Large intestine (tissue), 3 donors: ENCODE results near the gene MED13L. TPM values are rescaled to one million over a fixed set of nuclear protein-coding genes. Genes with fewer than 3 reads are reported as not detected.
"Not testable (repeated sequence)": the region's sequence is repeated elsewhere in the genome, so short reads cannot be mapped to it uniquely, and the experiment has no call there.

Experiments
- DNase-seq, 2 donors: peaks; one replicate each; pipeline versions ENCODE4 v3.0.0 to v3.0.0-alpha.2; 2013
- H3K27ac ChIP-seq: one replicate; pipeline ENCODE4 v1.5.1; 2013; ENCODE audit warnings: low read length
- H3K27me3 ChIP-seq: 2 replicates; pipeline ENCODE4 v1.6.1; 2013; ENCODE audit warnings: low read length; ENCODE audit not compliant: control insufficient read depth, insufficient read depth
- H3K36me3 ChIP-seq: 2 replicates; pipeline ENCODE4 v1.6.1; 2013; ENCODE audit warnings: low read length; ENCODE audit not compliant: control insufficient read depth, insufficient read depth
- H3K4me1 ChIP-seq: one replicate; pipeline ENCODE4 v1.6.1; 2013; ENCODE audit warnings: low read length; ENCODE audit not compliant: control insufficient read depth, insufficient read depth
- H3K4me3 ChIP-seq: one replicate; pipeline ENCODE4 v1.5.1; 2013; ENCODE audit warnings: low read length
- H3K9me3 ChIP-seq: one replicate; pipeline ENCODE4 v1.6.1; 2013; ENCODE audit warnings: mild to moderate bottlenecking, low read depth, low read length, moderate library complexity; ENCODE audit not compliant: control insufficient read depth
- WGBS: methylation state at CpG from one replicate; pipeline ENCODE4 v1.1.5; 2013; ENCODE audit warnings: low lambda C conversion rate; ENCODE audit not compliant: insufficient coverage; 5-methylcytosine and 5-hydroxymethylcytosine counted together
- polyA plus RNA-seq: library from polyadenylated mRNA; unstranded; fragments of 120-200 nt; gene quantifications from one replicate; pipeline ENCODE4 v1.2.1, GENCODE V29; 2013

Gene MED13L
- polyA plus RNA-seq, 1 donor = 69.3 TPM

- H3K36me3 ChIP-seq = peaks cover 44% of the 10 kb centered on the region
- H3K27me3 ChIP-seq = no peaks in the 10 kb centered on the region
- DNase-seq = no peak
- no peaks in the 10 kb centered on the region for H3K9me3 ChIP-seq
- no peak overlapping the region for H3K27ac ChIP-seq
- H3K4me1 ChIP-seq = no peaks in the 10 kb centered on the region
- 83% methylated on average over 3 of the region's 8 CpGs for WGBS
- H3K4me3 ChIP-seq = no peak overlapping the region
These were observed 288.6 kb downstream of the MED13L start for GRCh38 chr12:115988625-115989563.

- Histone ChIP-seq H3K27ac (no peak overlapping the region), H3K9me3 (no peaks in the 10 kb centered on the region), H3K36me3 (peaks cover 47% of the 10 kb centered on the region), H3K4me1 (no peaks in the 10 kb centered on the region), H3K27me3 (no peaks in the 10 kb centered on the region), H3K4me3 (no peak overlapping the region)
- WGBS = 20% methylated on average over 1 of the region's 2 CpGs
- DNase-seq = no peak
These were observed 289.3 kb downstream of the MED13L start for GRCh38 chr12:115988212-115988611.

GRCh38 chr12:115984616-115985015, 292.9 kb downstream of the MED13L start:
- no peaks in the 10 kb centered on the region for H3K4me1 ChIP-seq
- no peaks in the 10 kb centered on the region for H3K9me3 ChIP-seq
- H3K4me3 ChIP-seq = no peak overlapping the region
- no peak overlapping the region for H3K27ac ChIP-seq
- H3K36me3 ChIP-seq = peaks cover 48% of the 10 kb centered on the region
- no peaks in the 10 kb centered on the region for H3K27me3 ChIP-seq
- 100% methylated on average over 1 of the region's 4 CpGs for WGBS
- no peak for DNase-seq

DNA sequence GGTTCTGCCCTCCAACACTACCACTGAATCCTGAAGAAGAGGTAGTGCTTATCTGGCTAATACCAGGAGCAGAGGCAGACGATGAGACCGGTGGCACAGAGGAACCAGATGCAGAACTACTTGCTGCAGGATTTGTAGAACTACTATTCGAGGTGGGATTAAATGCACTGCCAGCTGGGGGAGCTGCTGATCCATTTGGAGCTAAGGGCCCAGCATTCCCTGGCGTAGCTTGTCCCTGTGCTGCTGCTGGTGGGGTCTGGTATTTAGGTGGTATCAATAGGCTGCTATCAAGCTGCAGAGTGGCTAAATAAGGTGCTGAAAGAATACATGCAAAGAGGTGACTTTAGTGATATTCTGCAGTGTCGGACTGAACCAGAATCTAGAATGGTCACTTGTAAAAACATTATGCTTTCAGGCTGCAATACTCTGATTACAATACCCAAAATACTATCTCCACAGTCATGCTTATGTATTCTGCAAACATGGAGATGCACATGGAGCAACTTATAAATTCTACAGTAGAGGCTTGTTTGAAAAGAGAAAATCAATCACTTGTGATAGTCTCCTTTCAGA, 294.2 kb downstream of the MED13L start:
- Histone ChIP-seq H3K9me3 (no peaks in the 10 kb centered on the region), H3K4me1 (no peaks in the 10 kb centered on the region), H3K4me3 (no peak overlapping the region), H3K27ac (no peak overlapping the region), H3K36me3 (peaks cover 52% of the 10 kb centered on the region), H3K27me3 (no peaks in the 10 kb centered on the region)
- peak in 1 of 2 donors; percentile 5 for DNase-seq
- WGBS = 100% methylated on average over 1 of the region's 5 CpGs

DNA sequence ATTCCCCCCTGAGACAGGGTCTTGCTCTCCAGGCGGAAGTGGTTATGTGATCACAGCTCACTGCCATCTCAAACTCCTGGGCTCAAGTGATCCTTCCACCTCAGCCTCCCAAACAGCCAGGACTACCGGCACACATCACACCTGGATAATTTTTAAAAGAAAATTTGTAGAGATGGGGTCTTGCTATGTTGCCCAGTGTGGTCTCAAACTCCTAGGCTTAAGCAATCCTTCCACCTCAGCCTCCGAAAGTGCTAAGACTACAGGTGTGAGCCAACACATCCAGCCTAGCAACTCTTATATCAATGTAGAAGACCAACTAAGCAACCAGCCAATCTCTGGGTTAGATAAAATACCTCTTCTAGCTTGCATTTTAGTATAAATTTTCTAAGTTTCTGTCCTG, 297.2 kb downstream of the MED13L start:
- DNase-seq = no peak
- no peak overlapping the region for H3K4me3 ChIP-seq
- H3K4me1 ChIP-seq = no peaks in the 10 kb centered on the region
- no peaks in the 10 kb centered on the region for H3K27me3 ChIP-seq
- no peak overlapping the region for H3K27ac ChIP-seq
- peaks cover 43% of the 10 kb centered on the region for H3K36me3 ChIP-seq
- no CpG with 5 or more reads among the region's 3 CpGs for WGBS
- H3K9me3 ChIP-seq = no peaks in the 10 kb centered on the region

DNA sequence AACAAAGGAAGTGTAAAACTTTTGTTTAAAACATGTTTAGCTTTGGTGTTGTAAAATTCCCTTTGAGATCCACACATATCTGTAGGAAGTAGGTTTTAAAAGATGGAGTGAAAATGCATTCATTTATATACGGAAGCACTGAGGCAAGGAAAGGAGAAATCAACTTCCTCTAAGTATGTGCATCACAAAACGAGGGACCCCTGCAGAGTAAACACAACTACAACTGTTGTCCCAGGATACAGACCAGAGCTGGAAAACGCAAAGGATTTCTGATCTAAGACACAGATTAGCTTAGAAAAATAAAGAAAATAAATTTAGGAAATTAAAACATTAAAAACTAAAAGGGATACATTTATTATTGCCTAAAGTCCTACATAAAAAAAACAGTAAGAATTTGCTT, 297.6 kb downstream of the MED13L start:
- WGBS = 70% methylated on average over 2 of the region's 3 CpGs
- Histone ChIP-seq H3K27ac (no peak overlapping the region), H3K36me3 (peaks cover 47% of the 10 kb centered on the region), H3K4me1 (no peaks in the 10 kb centered on the region), H3K27me3 (no peaks in the 10 kb centered on the region), H3K4me3 (no peak overlapping the region), H3K9me3 (no peaks in the 10 kb centered on the region)
- DNase-seq = no peak

DNA sequence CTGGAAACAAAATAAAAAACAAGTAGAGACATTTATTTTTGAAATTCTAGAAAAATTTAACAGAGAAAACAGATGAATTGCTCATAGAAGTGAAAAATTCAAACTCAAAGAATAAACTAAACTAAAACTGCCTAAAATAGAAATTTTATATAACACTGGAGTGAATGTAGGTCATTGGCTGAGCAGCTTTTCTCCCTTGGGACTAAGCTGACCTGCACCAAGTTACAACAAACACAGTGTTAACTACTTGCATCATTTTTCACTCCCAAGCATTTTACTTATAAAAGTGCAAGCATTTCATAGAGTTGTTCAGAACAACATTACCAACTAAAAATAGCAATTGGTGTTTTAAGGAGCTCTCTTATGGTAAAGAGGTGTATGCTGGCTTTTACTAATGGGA, 298.1 kb downstream of the MED13L start:
- Histone ChIP-seq H3K27ac (no peak overlapping the region), H3K36me3 (peaks cover 48% of the 10 kb centered on the region), H3K27me3 (no peaks in the 10 kb centered on the region), H3K4me3 (no peak overlapping the region), H3K9me3 (no peaks in the 10 kb centered on the region), H3K4me1 (no peaks in the 10 kb centered on the region)
- no peak for DNase-seq

- DNase-seq, H3K4me1 ChIP-seq, H3K4me3 ChIP-seq, H3K27me3 ChIP-seq, H3K27ac ChIP-seq, H3K9me3 ChIP-seq: not testable (repeated sequence)
- no CpG with 5 or more reads among the region's 2 CpGs for WGBS
- peaks cover 45% of the 10 kb centered on the region for H3K36me3 ChIP-seq
These were observed 300.7 kb downstream of the MED13L start for GRCh38 chr12:115976829-115977228.

DNA sequence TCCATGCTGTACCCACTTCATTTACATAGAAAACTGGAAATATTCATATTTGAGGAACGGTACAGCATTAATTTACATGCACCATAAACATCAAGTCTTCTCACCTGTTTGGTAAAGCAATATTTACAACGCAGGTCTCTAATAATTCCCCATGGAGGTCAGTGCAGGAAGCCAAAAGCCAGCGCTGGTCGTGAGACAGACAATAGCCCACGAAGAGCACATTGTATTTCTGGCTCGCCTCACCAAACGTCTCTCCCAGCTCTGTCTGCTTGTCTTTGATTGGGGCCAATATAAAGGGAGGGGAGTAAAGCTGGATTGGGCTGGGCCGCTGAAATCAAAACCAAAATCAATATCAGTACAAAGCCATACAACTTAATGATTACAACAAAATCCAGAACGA, 302.1 kb downstream of the MED13L start:
- no peaks in the 10 kb centered on the region for H3K4me1 ChIP-seq
- H3K4me3 ChIP-seq = no peak overlapping the region
- H3K9me3 ChIP-seq = no peaks in the 10 kb centered on the region
- no CpG with 5 or more reads among the region's 9 CpGs for WGBS
- peaks cover 52% of the 10 kb centered on the region for H3K36me3 ChIP-seq
- H3K27ac ChIP-seq = no peak overlapping the region
- DNase-seq = no peak
- H3K27me3 ChIP-seq = no peaks in the 10 kb centered on the region

DNA sequence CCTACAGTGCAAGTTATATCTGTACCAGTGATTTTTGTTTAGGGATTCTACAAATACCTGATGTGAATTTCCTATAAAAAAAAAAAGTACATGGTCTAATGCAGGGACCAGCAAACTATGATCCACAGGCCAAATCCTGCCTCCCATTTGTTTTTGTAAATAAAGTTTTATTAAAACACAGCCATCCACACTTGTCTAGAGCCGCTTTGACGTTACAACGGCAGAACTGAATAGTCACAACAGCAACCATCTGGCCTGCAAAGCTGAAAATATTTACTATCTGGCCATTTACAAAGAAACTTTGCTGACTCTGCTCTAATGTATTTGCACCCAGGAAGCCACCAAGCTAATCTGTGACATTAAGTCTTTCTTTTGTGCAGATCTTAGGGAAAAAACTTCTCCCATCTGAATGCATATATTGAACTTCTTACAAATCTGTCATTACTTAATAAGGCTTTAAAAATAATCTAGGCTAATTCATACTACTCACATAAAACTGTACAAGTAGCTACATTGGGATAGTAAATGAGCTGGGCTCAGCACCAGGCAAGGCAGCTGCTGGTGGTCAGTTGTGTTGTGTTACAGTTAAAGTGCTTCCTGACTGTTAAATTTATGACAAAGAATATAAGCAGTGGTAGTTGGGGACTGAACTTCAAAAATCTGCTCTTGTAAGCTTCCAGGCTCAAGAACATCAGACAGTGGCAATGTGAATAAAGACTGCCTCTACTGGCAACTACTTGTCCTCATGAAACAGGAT, 303.3 kb downstream of the MED13L start:
- Histone ChIP-seq H3K36me3 (peaks cover 56% of the 10 kb centered on the region), H3K27me3 (no peaks in the 10 kb centered on the region), H3K4me1 (no peaks in the 10 kb centered on the region), H3K4me3 (no peak overlapping the region), H3K27ac (no peak overlapping the region), H3K9me3 (no peaks in the 10 kb centered on the region)
- no CpG with 5 or more reads among the region's 3 CpGs for WGBS
- DNase-seq = no peak
